GM12878 (cell line): ENCODE data around the gene SNX15. TPM values are rescaled to one million over a fixed set of nuclear protein-coding genes. Genes with fewer than 3 reads are reported as not detected.

Experiments used
- ATAC-seq: fragments of 200-7000 bp; cut with Tn5 transposase; 3 replicates; pipeline ENCODE4 v1.9.1; 2020; ENCODE audit warnings: mild to moderate bottlenecking, moderate library complexity
- BruUV-seq: library from RNA; stranded (reverse); fragments of 400-500 nt; replicated peaks from 2 replicates; lab custom pipeline; 2021; lab: Mats Ljungman, UMichigan
- CTCF ChIA-PET: fragments of 300-600 bp; sonication (Branson Sonifier 250); formaldehyde crosslinking; extraction: SDS; loops from one replicate; lab custom pipeline; 2021; ENCODE audit warnings: inconsistent platforms; lab: Yijun Ruan, JAX
- POLR2A ChIA-PET: fragments of 350-600 bp; formaldehyde crosslinking; extraction: SDS; loops from one replicate; lab custom pipeline; 2021; ENCODE audit warnings: inconsistent platforms; lab: Charles Lee
- RAD21 ChIA-PET: fragments of 300-600 bp; sonication (Branson Sonifier 250); formaldehyde crosslinking; loops from one replicate; lab custom pipeline; 2023; ENCODE audit warnings: antibody characterized with exemption; ENCODE audit not compliant: unreplicated experiment; lab: Charles Lee
- SMC1A ChIA-PET: fragments of 300-600 bp; sonication (Branson Sonifier 250); formaldehyde crosslinking; loops from one replicate; lab custom pipeline; 2023; ENCODE audit not compliant: unreplicated experiment, uncharacterized antibody; lab: Charles Lee
- DNase-seq: peaks from one replicate; pipeline ENCODE4 v3.0.0-alpha.2; 2011; ENCODE audit warnings: low read depth, low spot score
- FAIRE-seq: peaks from 3 replicates; lab custom pipeline; 2011; peaks lifted over from hg19 to GRCh38; lab: Jason Lieb, UNC
- H2AFZ ChIP-seq: 2 replicates; pipeline ENCODE4 v1.6.0; 2011; ENCODE audit warnings: low read depth, low read length, control low read depth; ENCODE audit not compliant: control insufficient read depth
- H3K27ac ChIP-seq: 2 replicates; pipeline ENCODE4 v1.5.1; 2011; ENCODE audit warnings: control low read depth; ENCODE audit not compliant: control insufficient read depth, insufficient read depth
- H3K27me3 ChIP-seq, 2 experiments: replicated peaks in 1 of 2; 2 replicates each; pipeline versions ENCODE4 v1.6.0 to v1.6.1; 2011; ENCODE audit warnings: low read length in 1 of 2; ENCODE audit not compliant: control insufficient read depth in 2 of 2, insufficient read depth in 2 of 2
- H3K36me3 ChIP-seq, 2 experiments: 2 replicates each; pipeline ENCODE4 v1.5.1; 2011; ENCODE audit warnings: low read length in 1 of 2; ENCODE audit not compliant: control insufficient read depth in 2 of 2, insufficient read depth in 2 of 2
- H3K4me1 ChIP-seq: 2 replicates; pipeline ENCODE4 v1.6.1; 2011; ENCODE audit warnings: mild to moderate bottlenecking, low read length, moderate library complexity, mixed read lengths; ENCODE audit not compliant: control insufficient read depth, insufficient read depth
- H3K4me2 ChIP-seq: 2 replicates; pipeline ENCODE4 v1.6.0; 2011; ENCODE audit warnings: control low read depth; ENCODE audit not compliant: control insufficient read depth, insufficient read depth
- H3K4me3 ChIP-seq: fragments of 200-600 bp; sonication (generic); 2 replicates; pipeline ENCODE4 v1.5.1; 2016
- H3K79me2 ChIP-seq: 2 replicates; pipeline ENCODE4 v1.6.0; 2011; ENCODE audit warnings: low read length; ENCODE audit not compliant: control insufficient read depth, insufficient read depth
- H3K9ac ChIP-seq: 2 replicates; pipeline ENCODE4 v1.8.0; 2011; ENCODE audit warnings: low read length, control low read depth, mixed read lengths; ENCODE audit not compliant: control insufficient read depth, insufficient read depth
- H3K9me3 ChIP-seq: replicated peaks from 3 replicates; pipeline ENCODE4 v1.5.1; 2011; ENCODE audit warnings: mild to moderate bottlenecking, low read length; ENCODE audit not compliant: control insufficient read depth, insufficient read depth
- H4K20me1 ChIP-seq: 2 replicates; pipeline ENCODE4 v1.6.0; 2011; ENCODE audit not compliant: control insufficient read depth, insufficient read depth
- ATF7 ChIP-seq: fragments of 450-650 bp; IDR thresholded peaks from 2 replicates; pipeline ENCODE4 v1.6.1; 2016; ENCODE audit warnings: low read depth, mild to moderate bottlenecking
- HCFC1 ChIP-seq: fragments of 150-350 bp; IDR thresholded peaks from 2 replicates; pipeline ENCODE4 v1.6.1; 2014; ENCODE audit warnings: low read length
- NFYA ChIP-seq: IDR thresholded peaks from 2 replicates; pipeline ENCODE4 v1.6.1; 2011; ENCODE audit warnings: low read depth, mild to moderate bottlenecking, low read length, improper control_type of control experiment, borderline replicate concordance
- NR2C1 ChIP-seq: fragments of 450-650 bp; IDR thresholded peaks from 2 replicates; pipeline ENCODE4 v1.6.1; 2017; ENCODE audit warnings: antibody characterized with exemption, mild to moderate bottlenecking, moderate library complexity
- SREBF2 ChIP-seq: IDR thresholded peaks from 2 replicates; pipeline ENCODE4 v1.6.1; 2012; ENCODE audit warnings: mild to moderate bottlenecking, low read length
- ZBTB4 ChIP-seq: fragments of 450-650 bp; formaldehyde crosslinking; IDR thresholded peaks from 2 replicates; pipeline ENCODE4 v1.4.0; 2022; ENCODE audit warnings: mild to moderate bottlenecking, moderate library complexity
- ZNF24 ChIP-seq: fragments of 450-650 bp; IDR thresholded peaks from 2 replicates; pipeline ENCODE4 v1.6.1; 2017; ENCODE audit warnings: antibody characterized with exemption, mild to moderate bottlenecking
- ZNF687 ChIP-seq: fragments of 450-650 bp; IDR thresholded peaks from 2 replicates; pipeline ENCODE4 v1.6.1; 2017; ENCODE audit warnings: mild to moderate bottlenecking, moderate library complexity
- ZSCAN29 ChIP-seq: fragments of 450-650 bp; IDR thresholded peaks from 2 replicates; pipeline ENCODE4 v1.6.1; 2017; ENCODE audit warnings: mild to moderate bottlenecking, moderate library complexity
- WGBS: methylation state at CpG from one replicate; pipeline ENCODE4 v1.1.6; 2016; ENCODE audit warnings: low lambda C conversion rate; ENCODE audit not compliant: insufficient replicate concordance, insufficient coverage; ENCODE audit errors: missing lambda C conversion rate; 5-methylcytosine and 5-hydroxymethylcytosine counted together
- in situ Hi-C: fragments of 300-500 bp; cut with MboI; formaldehyde crosslinking; loops from 9 replicates; pipeline ENCODE4 v1.14.3; 2018; ENCODE audit warnings: mixed read lengths
- intact Hi-C: fragments of 100-400 bp; cut with micrococcal nuclease; formaldehyde crosslinking; loops from one replicate; pipeline ENCODE4 v1.14.2; 2022; ENCODE audit not compliant: unreplicated experiment
- polyA plus RNA-seq, 11 experiments: library from polyadenylated mRNA; depleted of rRNA in 4 of 11; unstranded in 6 of 11; stranded (reverse) in 5 of 11; fragments of >200 nt; fragmentation: Nextera tagmentation in 4 of 11; fragmentation: Illumina TruSeq in 1 of 11; extraction: Ambion mirVana in 4 of 11; extraction: Trizol in 1 of 11; gene quantifications; 1 replicate in 1 of 11; 2 replicates in 10 of 11; pipeline versions ENCODE4 v1.2.1 to v1.2.3, GENCODE V29; 2011 to 2016; ENCODE audit warnings: inconsistent platforms in 2 of 11, missing spikeins in 2 of 11, low read depth in 1 of 11
- total RNA-seq, 4 experiments: library from RNA; depleted of rRNA in 3 of 4; stranded (reverse); fragments of >200 nt in 3 of 4; fragmentation: Illumina TruSeq in 1 of 4; extraction: Trizol in 1 of 4; gene quantifications; 2 replicates each; pipeline versions ENCODE4 v1.2.1 to v1.2.3, GENCODE V29; 2013 to 2021
- TF ChIP-seq, protein P1 (sequence below): fragments of 450-650 bp; IDR thresholded peaks from 2 replicates; pipeline ENCODE4 v1.6.1; 2017; ENCODE audit warnings: low read depth, mild to moderate bottlenecking, moderate library complexity
- TF ChIP-seq, protein P2 (sequence below): fragments of 450-650 bp; IDR thresholded peaks from 2 replicates; pipeline ENCODE4 v1.6.1; 2017; ENCODE audit warnings: mild to moderate bottlenecking, low read depth, inconsistent platforms; ENCODE audit not compliant: poor library complexity, severe bottlenecking
- TF ChIP-seq, protein P3 (sequence below): fragments of 450-650 bp; IDR thresholded peaks from 2 replicates; pipeline ENCODE4 v1.6.1; 2014; ENCODE audit warnings: mild to moderate bottlenecking

The SNX15 gene
- total and polyA plus RNA-seq, 10 of the 15 experiments (the other 5 are each of a cell fraction or from before 2014, with no cell fraction given), result 2.4 to 24.0 (median 16.1) TPM

DNA sequence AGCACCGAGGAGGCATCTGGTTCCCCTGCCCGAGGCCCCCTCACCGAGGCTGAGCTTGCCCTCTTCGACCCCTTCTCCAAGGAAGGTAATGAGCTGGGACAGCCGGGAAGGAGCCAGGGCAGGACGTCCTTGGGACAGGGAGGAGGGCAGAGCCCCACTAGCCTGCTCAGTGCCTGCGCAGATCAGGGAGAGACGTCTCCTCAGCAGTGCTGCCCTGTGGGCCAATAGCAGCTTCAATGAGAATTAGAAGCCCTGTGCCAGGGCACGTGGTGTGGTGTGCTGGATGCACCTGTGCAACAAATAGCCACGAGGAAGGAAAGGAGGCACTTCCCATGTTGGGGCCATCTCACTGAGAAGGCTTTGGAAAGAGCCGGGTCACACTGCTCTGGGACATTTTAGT is 8.3 kb downstream of the SNX15 start:
- Histone ChIP-seq H3K27ac (no peak overlapping the region), H4K20me1 (no peaks in the 10 kb centered on the region), H3K4me1 (peaks cover 14% of the 10 kb centered on the region), H3K9ac (no peak overlapping the region), H3K27me3 (no peaks in the 10 kb centered on the region), H3K4me3 (no peak overlapping the region), H3K4me2 (no peak overlapping the region), H3K9me3 (no peaks in the 10 kb centered on the region), H3K79me2 (no peaks in the 10 kb centered on the region), H2AFZ (no peak overlapping the region), H3K36me3 (peaks cover 0 to 4% of the 10 kb centered on the region in 2 experiments; a peak in 1 of 4 replicates)
- POLR2A ChIA-PET, result no interaction called here
- intact Hi-C loops, result no loop called here
- FAIRE-seq (no peak), ATAC-seq (no peak), DNase-seq (no peak)
- RAD21 ChIA-PET, result no interaction called here
- SMC1A ChIA-PET, result no interaction called here
- BruUV-seq, result no TSS peak
- 77% methylated on average over 11 of the region's 11 CpGs for WGBS
- in situ Hi-C loops, result no loop called here
- CTCF ChIA-PET, result interaction anchor here (0.6 to 1.1 kb wide), 3 partner anchors 23 to 82 kb away, joined by 3 read pairs; partner anchors contain the start of gene ZNHIT2
- TF ChIP-seq, protein P1, sequence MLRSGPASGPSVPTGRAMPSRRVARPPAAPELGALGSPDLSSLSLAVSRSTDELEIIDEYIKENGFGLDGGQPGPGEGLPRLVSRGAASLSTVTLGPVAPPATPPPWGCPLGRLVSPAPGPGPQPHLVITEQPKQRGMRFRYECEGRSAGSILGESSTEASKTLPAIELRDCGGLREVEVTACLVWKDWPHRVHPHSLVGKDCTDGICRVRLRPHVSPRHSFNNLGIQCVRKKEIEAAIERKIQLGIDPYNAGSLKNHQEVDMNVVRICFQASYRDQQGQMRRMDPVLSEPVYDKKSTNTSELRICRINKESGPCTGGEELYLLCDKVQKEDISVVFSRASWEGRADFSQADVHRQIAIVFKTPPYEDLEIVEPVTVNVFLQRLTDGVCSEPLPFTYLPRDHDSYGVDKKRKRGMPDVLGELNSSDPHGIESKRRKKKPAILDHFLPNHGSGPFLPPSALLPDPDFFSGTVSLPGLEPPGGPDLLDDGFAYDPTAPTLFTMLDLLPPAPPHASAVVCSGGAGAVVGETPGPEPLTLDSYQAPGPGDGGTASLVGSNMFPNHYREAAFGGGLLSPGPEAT, result no peak
- no peak for TF ChIP-seq HCFC1
- TF ChIP-seq ZNF24, result no peak
- no peak for TF ChIP-seq SREBF2
- no peak for TF ChIP-seq ATF7
- TF ChIP-seq, protein P2, sequence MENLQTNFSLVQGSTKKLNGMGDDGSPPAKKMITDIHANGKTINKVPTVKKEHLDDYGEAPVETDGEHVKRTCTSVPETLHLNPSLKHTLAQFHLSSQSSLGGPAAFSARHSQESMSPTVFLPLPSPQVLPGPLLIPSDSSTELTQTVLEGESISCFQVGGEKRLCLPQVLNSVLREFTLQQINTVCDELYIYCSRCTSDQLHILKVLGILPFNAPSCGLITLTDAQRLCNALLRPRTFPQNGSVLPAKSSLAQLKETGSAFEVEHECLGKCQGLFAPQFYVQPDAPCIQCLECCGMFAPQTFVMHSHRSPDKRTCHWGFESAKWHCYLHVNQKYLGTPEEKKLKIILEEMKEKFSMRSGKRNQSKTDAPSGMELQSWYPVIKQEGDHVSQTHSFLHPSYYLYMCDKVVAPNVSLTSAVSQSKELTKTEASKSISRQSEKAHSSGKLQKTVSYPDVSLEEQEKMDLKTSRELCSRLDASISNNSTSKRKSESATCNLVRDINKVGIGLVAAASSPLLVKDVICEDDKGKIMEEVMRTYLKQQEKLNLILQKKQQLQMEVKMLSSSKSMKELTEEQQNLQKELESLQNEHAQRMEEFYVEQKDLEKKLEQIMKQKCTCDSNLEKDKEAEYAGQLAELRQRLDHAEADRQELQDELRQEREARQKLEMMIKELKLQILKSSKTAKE, result no peak
- TF ChIP-seq ZSCAN29, result no peak
- no peak for TF ChIP-seq NR2C1
- TF ChIP-seq, protein P3, sequence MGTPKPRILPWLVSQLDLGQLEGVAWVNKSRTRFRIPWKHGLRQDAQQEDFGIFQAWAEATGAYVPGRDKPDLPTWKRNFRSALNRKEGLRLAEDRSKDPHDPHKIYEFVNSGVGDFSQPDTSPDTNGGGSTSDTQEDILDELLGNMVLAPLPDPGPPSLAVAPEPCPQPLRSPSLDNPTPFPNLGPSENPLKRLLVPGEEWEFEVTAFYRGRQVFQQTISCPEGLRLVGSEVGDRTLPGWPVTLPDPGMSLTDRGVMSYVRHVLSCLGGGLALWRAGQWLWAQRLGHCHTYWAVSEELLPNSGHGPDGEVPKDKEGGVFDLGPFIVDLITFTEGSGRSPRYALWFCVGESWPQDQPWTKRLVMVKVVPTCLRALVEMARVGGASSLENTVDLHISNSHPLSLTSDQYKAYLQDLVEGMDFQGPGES, result no peak
- TF ChIP-seq ZNF687, result no peak
- no peak for TF ChIP-seq ZBTB4 (CRISPR knock-in tag)
- TF ChIP-seq NFYA, result no peak
